SKM-1 (cell line): ENCODE measurements around the gene PLB1.

Source experiments
- DNase-seq: peaks from one replicate; lab custom pipeline; 2025; ENCODE audit not compliant: unreplicated experiment; lab: John Stamatoyannopoulos, UW

Gene PLB1

DNA sequence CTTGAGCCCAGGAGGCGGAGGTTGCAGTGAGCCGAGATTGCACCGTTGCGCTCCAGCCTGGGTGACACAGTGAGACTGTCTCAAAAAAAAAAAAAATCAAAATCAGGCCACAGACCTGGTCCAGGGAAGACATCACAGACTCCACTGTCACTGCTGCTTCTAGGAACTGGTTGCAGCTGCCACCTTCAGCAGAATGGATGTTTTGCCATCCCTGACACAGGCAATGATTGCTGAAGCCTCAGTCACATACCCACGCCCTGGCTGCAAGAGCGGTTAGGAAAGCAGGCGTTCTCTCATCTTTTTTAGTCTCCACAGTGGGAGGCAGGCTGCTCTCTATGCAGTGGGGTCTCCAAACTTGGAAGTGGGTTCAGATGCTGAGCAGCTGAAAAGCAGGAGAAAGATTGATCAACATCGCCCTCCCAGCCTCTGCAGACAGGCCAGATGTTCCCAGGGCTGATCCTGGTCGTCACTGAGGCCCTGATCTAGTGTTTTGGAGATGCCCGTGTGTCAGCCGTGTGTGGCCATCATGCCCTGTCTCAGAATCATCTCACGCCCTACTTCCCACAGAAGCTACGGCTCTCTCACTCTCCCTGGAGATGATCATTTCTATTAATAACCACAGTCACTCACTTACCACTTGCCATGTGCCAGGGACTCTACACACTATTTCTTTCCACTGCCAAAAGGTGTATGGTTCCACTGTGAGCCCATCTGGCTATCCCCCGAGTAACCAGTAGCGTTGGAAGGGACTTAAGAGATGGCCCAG, 91.8 kb downstream of the PLB1 start:
- DNase-seq = no peak

DNA sequence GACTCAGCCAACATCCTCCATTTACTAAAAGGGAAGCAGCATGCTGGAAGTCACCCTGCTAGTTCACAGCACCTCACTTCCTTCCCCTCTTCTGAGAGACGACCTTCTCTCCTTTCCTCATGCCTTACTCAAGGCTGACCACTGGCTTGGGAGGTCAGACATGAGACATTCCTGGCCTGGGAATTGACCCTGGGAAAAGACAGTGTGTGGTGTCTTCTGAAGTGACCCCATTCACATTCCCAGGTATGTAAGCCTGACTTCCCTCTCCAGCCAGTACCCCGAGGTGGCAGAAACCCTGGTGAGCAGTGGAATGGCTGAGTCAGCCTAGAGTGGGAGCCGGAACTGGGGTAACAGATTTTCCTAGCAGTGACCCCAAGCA, 92.4 kb downstream of the PLB1 start:
- DNase-seq = peak; percentile 63

DNA sequence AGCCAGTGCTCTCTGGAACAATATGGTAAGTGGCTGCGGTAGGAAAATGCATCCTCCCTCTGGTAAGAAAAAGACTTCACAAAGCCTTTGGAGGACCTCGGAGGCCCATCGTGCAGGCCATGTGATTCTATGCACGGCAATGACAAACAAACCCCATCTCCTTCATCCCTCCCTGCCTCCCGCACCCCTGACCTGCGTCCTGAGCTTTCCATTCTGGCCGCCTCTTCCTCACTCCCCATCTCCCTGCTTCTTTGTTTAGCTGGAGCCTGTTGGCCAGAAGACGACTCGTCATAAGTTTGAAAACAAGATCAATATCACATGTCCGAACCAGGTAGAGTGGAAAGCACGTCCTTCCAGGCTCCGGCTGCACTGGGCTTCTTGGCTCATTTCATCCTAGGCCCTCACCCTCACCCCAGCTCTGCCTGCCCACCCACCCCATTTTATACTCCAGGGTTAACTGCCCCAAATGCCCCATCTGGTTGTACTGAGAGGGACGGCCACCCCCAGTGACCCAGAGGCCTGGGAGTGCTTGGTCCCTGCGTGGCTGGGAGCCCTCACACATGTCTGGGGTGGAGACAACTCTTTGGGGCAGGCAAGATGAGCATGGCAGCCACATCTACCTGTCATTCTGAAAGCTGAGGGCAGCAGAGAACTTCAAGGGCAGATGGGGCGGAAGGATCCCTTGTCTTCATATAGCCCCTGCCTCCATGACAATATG, 94.0 kb downstream of the PLB1 start:
- DNase-seq = no peak

DNA sequence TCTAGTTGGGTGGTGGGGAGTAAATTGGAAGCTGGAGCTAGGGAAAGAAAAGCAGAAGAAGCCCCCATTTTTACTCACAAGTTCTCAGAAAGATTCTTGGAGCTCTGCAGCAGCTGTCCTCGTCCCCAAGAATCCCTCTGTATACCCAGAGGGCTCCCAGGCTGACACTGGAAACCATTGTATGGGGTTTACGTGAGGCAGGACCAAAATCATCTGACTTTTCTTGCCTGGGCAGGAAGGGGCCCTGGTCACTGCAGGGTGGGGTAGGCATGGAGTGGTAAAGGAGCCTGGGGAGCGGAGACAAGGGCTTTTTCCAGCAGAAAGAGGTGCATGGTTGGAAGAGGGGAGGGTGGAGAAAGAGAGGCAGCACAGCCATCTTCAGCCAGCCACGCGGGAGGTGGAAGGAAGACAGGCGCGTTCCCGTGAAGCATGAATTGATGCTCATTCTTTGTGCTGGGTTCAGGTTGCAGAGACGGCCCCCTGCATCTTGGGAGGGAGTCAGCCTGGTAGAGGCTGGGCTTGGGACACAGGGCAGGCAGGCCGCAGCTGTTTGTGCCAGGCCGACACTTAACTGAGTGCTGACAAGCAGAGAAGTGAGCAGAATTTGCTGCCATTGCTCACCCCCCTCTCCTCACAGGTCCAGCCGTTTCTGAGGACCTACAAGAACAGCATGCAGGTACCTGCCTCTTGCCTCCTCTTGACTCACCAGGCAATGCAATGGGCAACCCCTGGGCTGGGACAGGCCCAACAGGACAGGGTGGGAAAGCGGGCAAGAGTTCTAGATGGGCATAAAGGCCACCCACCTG, 94.8 kb downstream of the PLB1 start:
- DNase-seq = no peak

DNA sequence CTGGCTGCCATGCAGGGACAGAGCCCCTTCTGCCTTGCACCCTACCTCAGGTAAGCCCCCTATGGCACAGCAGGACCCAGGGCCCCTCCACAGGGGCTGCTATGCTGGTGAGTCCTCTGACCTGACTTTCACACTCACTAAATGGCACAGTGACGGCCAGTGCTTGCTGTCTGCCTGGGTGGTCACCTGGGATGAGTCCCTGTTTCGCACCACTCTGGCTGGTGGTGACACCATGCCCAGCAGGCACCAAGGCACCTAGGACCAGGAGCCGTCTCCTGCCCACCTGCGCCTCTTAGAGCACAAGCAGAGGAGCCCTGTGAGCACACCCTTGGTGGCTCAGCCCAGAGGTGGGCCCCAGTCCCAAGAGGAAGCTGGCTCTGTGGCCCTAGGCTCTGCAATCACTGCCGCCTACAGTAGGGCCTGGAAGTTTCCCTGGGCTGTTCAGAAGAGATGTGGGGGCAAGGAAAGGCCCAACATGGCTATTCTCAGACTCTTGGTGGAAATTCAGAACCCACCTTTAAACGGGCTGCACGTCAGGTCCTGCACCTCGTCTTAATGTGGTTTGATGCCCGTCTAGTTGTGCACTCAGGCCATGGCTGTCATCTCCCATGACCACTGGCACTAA, 96.0 kb downstream of the PLB1 start:
- no peak for DNase-seq

DNA sequence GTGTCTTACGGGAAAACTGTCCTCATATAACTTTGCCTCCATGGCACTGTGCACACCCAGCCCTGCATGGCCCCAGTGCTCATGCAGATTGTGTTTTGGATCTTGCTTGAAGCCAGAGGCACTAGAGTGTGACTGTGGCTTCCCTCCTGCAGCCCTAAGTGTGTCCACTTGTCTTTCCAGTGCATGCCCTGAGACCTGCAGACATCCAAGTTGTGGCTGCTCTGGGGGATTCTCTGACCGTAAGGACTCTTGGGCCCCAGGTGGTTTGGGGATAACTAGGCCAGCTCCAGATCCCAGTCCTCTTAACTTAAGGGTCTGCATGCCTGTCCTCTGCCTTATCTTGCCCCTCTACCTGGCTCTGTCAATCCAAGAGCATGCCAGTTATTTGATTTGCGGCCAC, 96.6 kb downstream of the PLB1 start:
- DNase-seq = no peak

DNA sequence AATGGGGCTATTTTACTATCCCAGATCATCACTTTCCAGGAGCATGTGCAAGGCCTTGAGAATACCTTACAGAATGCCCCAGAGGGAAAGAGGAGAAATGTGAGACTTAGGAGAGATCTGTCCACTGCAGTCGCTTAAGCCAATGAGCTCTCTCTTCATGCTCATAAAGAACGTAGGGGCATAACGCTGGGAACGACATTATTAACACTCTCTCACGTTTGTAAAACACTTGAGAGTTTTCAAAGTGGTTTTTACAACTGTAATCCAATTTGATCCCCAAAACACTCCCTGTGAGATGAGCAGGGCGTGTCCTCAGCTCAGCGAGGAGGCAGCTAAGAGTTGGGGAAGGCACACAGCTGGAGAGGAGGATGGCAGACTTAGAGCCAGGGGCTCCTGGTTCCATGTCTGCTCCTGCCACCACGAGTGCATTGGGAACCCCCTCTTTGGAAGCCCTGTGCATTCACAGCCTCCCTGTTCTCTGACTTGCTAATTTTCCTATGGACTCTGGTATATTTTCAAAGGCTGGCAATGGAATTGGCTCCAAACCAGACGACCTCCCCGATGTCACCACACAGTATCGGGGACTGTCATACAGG, 97.4 kb downstream of the PLB1 start:
- no peak for DNase-seq

DNA sequence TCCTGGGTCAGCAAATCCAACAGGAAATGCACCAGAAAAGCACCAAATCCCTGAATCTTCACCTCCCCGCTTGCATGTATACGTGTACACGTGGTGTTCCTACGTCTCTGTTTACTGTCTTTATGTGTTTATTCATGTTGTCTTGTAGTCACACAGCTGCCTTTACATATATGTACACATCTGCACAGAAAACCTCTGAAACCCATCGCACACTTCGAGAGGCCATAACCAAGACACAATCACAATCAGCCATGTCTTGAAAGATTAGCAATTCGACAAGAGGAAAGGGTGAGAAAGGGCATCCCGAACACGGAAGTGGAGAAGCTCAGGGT, 98.1 kb downstream of the PLB1 start:
- DNase-seq = no peak

DNA sequence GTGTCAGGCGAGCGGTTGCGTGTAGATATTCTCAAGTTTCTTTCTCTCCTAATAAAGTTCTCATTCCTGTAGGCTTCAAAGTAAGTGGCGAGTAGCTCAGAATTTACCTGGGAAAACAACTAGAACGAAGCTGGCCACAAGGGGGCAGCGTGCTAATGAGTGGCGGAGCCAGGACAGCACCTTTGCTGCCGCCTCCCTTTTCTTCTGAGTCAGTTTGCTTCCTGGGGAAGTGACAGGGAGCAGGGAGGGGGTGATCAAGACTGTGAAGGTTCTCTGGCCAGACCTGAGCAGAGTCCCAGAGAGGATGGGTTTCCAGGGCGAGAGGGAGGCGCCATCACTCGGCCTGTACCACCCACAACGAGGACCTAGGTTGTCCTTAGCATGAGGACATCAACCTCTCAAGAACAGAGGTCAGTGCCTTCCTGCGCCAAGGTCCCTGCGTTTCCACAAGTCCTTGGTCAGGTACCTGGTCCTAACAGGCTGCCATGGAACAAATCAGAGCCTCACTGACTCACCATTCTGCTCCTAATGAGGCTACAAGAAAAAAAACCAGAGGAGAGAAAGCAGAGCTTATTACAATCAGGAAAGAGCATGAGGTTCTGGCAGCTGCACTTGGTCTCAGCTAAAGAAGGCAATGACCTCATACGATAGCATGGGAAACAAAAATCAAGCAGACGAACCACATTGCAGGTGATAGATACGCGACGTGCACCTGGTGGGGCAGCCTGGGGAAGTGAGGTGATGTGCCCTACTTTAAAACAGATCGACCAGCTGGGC, 98.7 kb downstream of the PLB1 start:
- peak; percentile 81 for DNase-seq

DNA sequence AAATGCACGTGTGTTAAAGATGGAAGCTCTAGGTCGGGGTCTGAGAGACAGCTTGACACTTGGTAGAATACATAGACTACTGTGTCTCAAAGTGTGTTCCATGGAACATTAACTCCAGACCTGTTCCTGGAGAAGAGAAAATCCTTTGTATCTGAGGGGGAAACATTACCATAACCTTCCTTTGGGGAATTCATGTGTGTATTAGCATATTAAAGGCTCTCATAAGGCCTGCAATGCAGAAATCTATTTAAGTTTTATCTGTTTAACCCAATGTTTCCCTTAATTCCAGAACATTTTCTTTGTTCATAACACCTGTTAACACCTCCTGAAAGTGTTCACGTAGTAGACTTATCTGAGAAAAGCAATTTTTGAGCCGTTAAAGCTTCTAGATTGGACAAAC, 99.5 kb downstream of the PLB1 start:
- DNase-seq = no peak

DNA sequence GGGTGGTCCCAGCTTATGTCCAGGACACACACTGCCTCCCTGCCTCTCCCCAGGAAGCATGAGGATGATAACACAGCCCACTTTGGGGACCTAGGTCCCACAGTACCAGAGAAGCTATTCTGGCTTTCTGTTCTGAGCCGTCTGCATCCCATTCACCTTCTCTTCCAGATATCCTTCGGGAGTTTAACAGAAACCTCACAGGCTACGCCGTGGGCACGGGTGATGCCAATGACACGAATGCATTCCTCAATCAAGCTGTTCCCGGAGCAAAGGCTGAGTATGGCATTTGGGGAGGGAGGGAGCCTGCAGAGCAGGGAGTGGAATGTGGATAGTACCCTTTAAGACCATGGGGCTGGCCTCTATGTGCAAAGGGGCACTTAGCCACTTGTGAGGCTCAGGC, 102.6 kb downstream of the PLB1 start:
- no peak for DNase-seq

DNA sequence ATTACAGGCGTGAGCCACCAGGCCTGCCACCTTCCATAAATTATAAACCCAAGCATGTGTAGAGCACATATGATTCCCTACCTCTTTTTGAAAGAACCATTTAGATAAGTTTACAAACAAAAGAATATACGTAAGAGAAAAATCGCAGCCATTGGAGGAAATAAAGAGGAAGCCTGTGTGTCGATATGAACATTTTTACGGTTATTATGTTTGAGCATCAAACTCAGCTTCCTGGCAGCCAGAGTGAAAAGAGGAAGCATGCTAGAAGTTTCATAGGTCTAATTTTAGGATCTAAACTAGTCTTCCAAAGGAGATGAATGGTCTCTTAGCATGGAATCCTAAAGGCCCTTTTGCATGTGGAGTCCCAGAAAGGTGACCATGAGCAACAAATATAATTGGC, 104.3 kb downstream of the PLB1 start:
- DNase-seq = peak; percentile 44

DNA sequence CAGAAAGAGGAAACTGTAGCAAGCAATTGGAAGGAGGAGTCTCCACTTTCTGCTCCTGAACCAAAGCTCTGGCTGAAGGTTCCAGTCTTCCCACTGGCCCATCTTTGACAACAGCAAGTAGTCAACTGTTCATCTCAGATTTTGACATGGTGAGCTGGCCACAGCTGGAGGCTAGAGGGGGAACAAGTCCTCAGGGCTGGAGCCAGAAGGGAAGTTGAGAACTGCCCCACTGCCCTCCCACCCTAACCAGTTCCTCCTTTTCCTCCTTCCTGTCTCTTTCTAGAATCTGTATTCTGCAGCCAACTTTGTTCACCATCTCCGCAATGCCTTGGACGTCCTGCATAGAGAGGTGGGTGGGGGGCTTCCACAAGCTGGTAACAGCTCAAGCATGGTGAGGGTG, 105.8 kb downstream of the PLB1 start:
- DNase-seq = peak; percentile 72

DNA sequence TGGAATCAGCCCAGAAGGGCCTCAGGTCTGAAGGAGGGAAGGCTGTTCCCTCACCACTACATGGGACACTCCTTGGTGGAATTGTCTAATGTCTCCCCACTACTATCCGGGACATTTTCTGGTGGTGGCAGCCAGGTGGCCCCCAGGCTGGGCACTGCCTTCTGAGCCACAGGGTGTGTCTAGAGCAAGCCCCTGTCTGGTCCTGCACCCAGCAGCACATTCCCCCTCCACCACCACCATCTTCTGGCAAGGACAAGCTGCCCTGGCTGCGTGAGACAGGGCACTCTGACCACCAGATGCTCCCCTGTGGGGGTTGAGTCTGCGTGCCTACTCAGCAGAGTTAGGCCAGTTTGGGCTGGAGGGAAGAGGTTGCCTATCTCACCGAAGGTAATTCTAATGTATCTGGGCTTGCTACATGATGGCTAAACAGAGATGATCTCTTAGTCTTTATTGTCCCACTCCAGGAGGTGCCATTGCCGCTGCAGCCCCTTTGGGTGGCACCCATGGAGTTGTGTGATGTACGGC, 106.3 kb downstream of the PLB1 start:
- no peak for DNase-seq

DNA sequence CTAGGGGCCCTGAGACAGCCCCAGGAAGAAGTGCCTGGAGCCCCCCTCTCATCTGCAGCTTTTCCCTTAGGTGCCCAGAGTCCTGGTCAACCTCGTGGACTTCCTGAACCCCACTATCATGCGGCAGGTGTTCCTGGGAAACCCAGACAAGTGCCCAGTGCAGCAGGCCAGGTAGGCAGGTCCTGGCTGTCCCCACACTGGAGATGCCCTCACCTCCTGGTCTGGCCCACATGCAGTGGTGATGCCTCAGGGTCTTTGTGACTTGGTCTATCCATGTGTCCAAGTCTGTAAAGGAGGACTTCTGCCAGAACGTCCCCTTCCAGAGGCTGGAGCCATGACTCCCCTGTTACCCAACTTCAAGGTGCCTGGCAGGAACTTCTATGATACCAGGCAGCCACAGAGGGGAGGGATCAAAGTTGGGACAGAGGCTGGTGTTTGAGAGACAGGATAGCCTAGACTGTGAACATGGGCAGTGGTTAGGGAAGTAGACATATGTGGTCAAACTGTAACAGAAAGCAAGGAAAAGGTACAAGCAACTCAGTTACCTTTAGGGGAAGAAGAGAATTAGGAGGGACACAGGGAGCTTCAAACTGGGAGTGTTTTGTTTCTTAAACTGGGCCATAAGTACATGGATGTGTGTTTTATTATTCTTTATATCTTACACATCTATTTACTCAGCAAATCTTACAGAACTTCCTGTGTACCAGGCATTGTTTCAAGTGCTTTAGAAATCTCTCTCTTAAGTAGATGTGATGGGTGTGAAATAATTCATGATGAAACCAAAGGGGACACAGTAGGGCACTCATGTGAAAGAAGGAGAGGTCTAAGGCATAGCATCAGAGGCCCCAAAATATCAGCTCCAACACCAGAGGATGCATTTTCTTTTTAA, 107.1 kb downstream of the PLB1 start:
- peak; percentile 76 for DNase-seq

DNA sequence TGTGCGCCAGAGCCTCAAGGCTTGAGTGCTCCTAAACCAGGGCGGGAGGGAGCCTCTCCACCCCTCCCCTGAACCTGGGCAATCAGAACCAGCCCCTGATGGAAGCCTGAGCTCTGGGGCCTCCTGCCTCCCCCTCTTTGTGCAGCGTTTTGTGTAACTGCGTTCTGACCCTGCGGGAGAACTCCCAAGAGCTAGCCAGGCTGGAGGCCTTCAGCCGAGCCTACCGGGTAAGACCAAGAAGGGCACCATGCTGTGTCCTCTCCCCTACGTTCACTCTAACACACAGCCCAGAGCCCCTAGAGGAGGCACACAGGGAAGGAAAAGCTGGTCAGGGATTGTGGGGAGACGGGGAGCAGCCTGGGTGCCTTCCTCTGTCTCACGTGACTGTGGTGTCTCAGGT, 108.0 kb downstream of the PLB1 start:
- no peak for DNase-seq

DNA sequence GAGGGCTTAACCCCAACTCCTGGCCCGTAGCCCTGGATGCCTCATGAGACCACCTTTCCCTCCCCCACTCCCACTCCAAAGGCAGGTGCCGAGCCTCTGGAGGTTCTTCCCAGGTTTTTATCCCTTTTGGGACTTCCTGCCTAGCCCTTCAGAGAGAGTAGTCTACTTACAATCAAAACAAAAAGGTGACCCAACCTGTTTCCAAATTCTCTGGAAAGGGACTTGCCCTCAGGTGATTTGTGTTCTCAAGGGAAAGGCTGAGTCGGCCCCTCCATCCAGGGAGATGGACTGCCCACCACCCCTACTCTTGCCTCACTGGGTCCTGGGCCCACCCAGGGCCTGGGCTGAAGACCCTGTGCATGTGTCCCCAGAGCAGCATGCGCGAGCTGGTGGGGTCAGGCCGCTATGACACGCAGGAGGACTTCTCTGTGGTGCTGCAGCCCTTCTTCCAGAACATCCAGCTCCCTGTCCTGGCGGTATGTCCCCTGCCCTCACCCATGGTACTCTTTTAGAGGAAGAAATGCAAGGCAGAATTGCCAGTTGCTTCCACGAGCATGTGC, 108.5 kb downstream of the PLB1 start:
- no peak for DNase-seq

DNA sequence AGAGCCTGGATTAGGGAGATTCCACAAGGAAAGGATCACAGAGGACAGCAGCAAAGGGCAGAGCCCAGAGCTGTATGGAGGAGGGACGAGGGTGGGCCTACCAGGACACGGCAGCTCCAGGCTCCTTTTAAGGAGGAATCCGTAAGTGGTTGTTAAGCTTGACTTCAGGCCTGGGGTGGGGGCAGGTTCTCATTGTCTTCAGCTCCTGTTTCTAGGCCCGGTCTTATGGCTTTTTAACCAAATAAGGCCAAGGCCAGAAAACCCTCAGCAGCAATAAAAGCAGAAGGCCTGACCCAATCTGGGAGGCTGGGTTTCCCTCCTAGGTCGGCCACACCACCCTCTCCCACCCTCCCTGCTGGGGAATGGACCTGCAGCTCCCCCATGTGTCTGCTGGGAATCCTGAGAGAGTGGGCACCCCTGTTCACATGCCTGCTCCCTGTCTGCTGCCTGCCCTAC, 111.2 kb downstream of the PLB1 start:
- no peak for DNase-seq
